Esophagus muscularis mucosa (tissue), 4 donors: ENCODE results near the gene ARHGDIB. TPM values are rescaled to one million over a fixed set of nuclear protein-coding genes. Genes with fewer than 3 reads are reported as not detected.

Experiments
- DNase-seq: peaks from one replicate; pipeline ENCODE4 v3.0.0-alpha.2; 2017; ENCODE audit errors: extremely low spot score
- H3K27ac ChIP-seq, 4 donors: fragments of 200-600 bp; sonication (generic); replicated peaks in 1 of 4; 1 replicate in 3 of 4; 2 replicates in 1 of 4; pipeline ENCODE4 v1.5.1; 2016 to 2019; ENCODE audit warnings: mild to moderate bottlenecking in 1 of 4
- H3K27me3 ChIP-seq, 4 donors: fragments of 200-600 bp; sonication (generic); one replicate each; pipeline versions ENCODE4 v1.5.1 to v1.6.0; 2016 to 2019
- H3K36me3 ChIP-seq, 4 donors: fragments of 200-600 bp; sonication (generic); one replicate each; pipeline ENCODE4 v1.5.1; 2016 to 2019
- H3K4me1 ChIP-seq, 4 donors: fragments of 200-600 bp; sonication (generic); one replicate each; pipeline ENCODE4 v1.5.1; 2016 to 2019
- H3K4me3 ChIP-seq, 4 donors: fragments of 200-600 bp; sonication (generic); 1 replicate in 2 of 4; 2 replicates in 2 of 4; pipeline ENCODE4 v1.5.1; 2016 to 2019; ENCODE audit warnings: mild to moderate bottlenecking in 4 of 4, moderate library complexity in 1 of 4
- H3K9me3 ChIP-seq, 4 donors: fragments of 200-600 bp; sonication (generic); 1 replicate in 3 of 4; 2 replicates in 1 of 4; pipeline ENCODE4 v1.5.1; 2016 to 2019
- EP300 ChIP-seq: sonication (generic); formaldehyde crosslinking; IDR thresholded peaks from one replicate; pipeline ENCODE4 v1.6.1; 2017; ENCODE audit warnings: antibody characterized with exemption
- POLR2A ChIP-seq: fragments of 450-650 bp; IDR thresholded peaks from one replicate; pipeline ENCODE4 v1.6.1; 2017; ENCODE audit warnings: antibody characterized with exemption, moderate library complexity, mild to moderate bottlenecking, low read depth
- POLR2AphosphoS5 ChIP-seq, 2 donors: sonication (generic); formaldehyde crosslinking; IDR thresholded peaks; one replicate each; pipeline ENCODE4 v1.6.1; 2017; ENCODE audit warnings: antibody characterized with exemption in 2 of 2
- WGBS: methylation state at CpG from one replicate; pipeline ENCODE4 v1.1.5; 2018; 5-methylcytosine and 5-hydroxymethylcytosine counted together
- intact Hi-C: fragments of 100-400 bp; cut with DNase I; formaldehyde crosslinking; loops from one replicate; pipeline ENCODE4 v1.15.1; 2023
- total RNA-seq, 4 donors: library from RNA; depleted of rRNA; stranded (reverse); fragments of >200 nt; gene quantifications; one replicate each; pipeline versions ENCODE4 v1.1.0 to v1.2.1, GENCODE V29; 2016
- TF ChIP-seq, protein P1 (sequence below), 3 experiments: fragments of 200-600 bp in 2 of 3; fragments of 450-650 bp in 1 of 3; sonication (generic) in 2 of 3; IDR thresholded peaks; one replicate each; pipeline ENCODE4 v1.5.1; 2017 to 2019; ENCODE audit warnings: antibody characterized with exemption in 3 of 3, mild to moderate bottlenecking in 2 of 3, moderate library complexity in 1 of 3

Gene ARHGDIB
- total RNA-seq, 4 donors from 2014 or later, result 43.6 to 123 (median 84.5) TPM

- DNase-seq, result no peak
- H3K9me3 ChIP-seq, result no peaks in the 10 kb centered on the region
- TF ChIP-seq EP300 (no peak), POLR2A (no peak), POLR2AphosphoS5 (IDR thresholded peaks at IDR 0.05) (no peak)
- TF ChIP-seq, protein P1, sequence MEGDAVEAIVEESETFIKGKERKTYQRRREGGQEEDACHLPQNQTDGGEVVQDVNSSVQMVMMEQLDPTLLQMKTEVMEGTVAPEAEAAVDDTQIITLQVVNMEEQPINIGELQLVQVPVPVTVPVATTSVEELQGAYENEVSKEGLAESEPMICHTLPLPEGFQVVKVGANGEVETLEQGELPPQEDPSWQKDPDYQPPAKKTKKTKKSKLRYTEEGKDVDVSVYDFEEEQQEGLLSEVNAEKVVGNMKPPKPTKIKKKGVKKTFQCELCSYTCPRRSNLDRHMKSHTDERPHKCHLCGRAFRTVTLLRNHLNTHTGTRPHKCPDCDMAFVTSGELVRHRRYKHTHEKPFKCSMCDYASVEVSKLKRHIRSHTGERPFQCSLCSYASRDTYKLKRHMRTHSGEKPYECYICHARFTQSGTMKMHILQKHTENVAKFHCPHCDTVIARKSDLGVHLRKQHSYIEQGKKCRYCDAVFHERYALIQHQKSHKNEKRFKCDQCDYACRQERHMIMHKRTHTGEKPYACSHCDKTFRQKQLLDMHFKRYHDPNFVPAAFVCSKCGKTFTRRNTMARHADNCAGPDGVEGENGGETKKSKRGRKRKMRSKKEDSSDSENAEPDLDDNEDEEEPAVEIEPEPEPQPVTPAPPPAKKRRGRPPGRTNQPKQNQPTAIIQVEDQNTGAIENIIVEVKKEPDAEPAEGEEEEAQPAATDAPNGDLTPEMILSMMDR (IDR thresholded peaks at IDR 0.05), result no peak
- 59% methylated on average over 4 of the region's 4 CpGs for WGBS
- no peaks in the 10 kb centered on the region for H3K27me3 ChIP-seq
- H3K4me3 ChIP-seq, result no peak overlapping the region
- intact Hi-C loops, result no loop called here
- no peaks in the 10 kb centered on the region for H3K36me3 ChIP-seq
- H3K4me1 ChIP-seq, result no peaks in the 10 kb centered on the region
- H3K27ac ChIP-seq, result no peak overlapping the region
Observed at GRCh38 chr12:14970473-14970872, 9.1 kb upstream of the ARHGDIB start.

DNA sequence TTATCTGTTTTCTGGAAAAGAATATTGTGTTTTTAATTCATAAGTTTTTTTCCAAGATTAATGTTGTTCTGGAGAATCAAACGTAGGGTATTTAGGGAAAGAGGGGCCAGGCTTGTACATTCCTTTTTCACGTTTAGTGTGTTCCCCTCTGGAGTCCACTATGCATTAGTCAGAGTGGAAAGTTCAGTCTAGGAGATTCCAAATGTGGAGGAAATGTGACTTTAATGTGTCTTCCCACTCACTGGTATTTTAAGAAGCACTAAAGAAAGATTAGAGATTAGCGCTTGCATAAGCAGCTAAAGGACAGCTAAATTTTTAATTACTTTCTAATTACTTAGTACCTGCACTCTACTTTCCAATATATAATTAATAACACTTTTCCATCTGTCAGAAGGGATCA, 7.1 kb upstream of the ARHGDIB start:
- Histone ChIP-seq H3K36me3 (no peaks in the 10 kb centered on the region), H3K27me3 (no peaks in the 10 kb centered on the region), H3K4me3 (no peak overlapping the region), H3K27ac (no peak overlapping the region), H3K9me3 (no peaks in the 10 kb centered on the region), H3K4me1 (no peaks in the 10 kb centered on the region)
- intact Hi-C loops, result no loop called here
- TF ChIP-seq POLR2A (no peak), EP300 (no peak), POLR2AphosphoS5 (IDR thresholded peaks at IDR 0.05) (no peak)
- TF ChIP-seq, protein P1 (IDR thresholded peaks at IDR 0.05), result no peak
- DNase-seq, result no peak
- WGBS, result 51% methylated on average over 3 of the region's 3 CpGs

GRCh38 chr12:14965221-14965620, 3.8 kb upstream of the ARHGDIB start:
- H3K4me1 ChIP-seq, result peaks cover 0 to 9% (median 6%) of the 10 kb centered on the region in 4 donors
- H3K36me3 ChIP-seq, result no peaks in the 10 kb centered on the region
- no peaks in the 10 kb centered on the region for H3K27me3 ChIP-seq
- H3K4me3 ChIP-seq, result no peak overlapping the region
- H3K27ac ChIP-seq, result no peak overlapping the region
- no peak for DNase-seq
- TF ChIP-seq POLR2AphosphoS5 (IDR thresholded peaks at IDR 0.05), result no peak
- no peak for TF ChIP-seq POLR2A
- TF ChIP-seq EP300, result no peak
- TF ChIP-seq, protein P1 (IDR thresholded peaks at IDR 0.05), result no peak
- H3K9me3 ChIP-seq, result no peaks in the 10 kb centered on the region
- 91% methylated on average over 2 of the region's 2 CpGs for WGBS
- intact Hi-C loops, result no loop called here

- 54% methylated on average over 2 of the region's 2 CpGs for WGBS
- no peak overlapping the region for H3K4me3 ChIP-seq
- H3K9me3 ChIP-seq, result no peaks in the 10 kb centered on the region
- TF ChIP-seq POLR2AphosphoS5 (IDR thresholded peaks at IDR 0.05) (no peak), POLR2A (no peak), EP300 (no peak)
- TF ChIP-seq, protein P1 (IDR thresholded peaks at IDR 0.05), result no peak
- H3K27ac ChIP-seq, result no peak overlapping the region
- H3K36me3 ChIP-seq, result no peaks in the 10 kb centered on the region
- H3K4me1 ChIP-seq, result peaks cover 0 to 13% (median 12%) of the 10 kb centered on the region in 4 donors
- intact Hi-C loops, result no loop called here
- H3K27me3 ChIP-seq, result no peaks in the 10 kb centered on the region
- no peak for DNase-seq
Observed at GRCh38 chr12:14964406-14964805, 3.0 kb upstream of the ARHGDIB start.

- TF ChIP-seq, protein P1 (IDR thresholded peaks at IDR 0.05), result no peak
- no peak for TF ChIP-seq POLR2A
- no peak for TF ChIP-seq EP300
- TF ChIP-seq POLR2AphosphoS5 (IDR thresholded peaks at IDR 0.05), result no peak
- intact Hi-C loops, result no loop called here
- DNase-seq, result no peak
- Histone ChIP-seq H3K9me3 (no peaks in the 10 kb centered on the region), H3K4me1 (peaks cover 6 to 21% (median 19%) of the 10 kb centered on the region in 4 donors), H3K27ac (no peak overlapping the region), H3K27me3 (no peaks in the 10 kb centered on the region), H3K4me3 (no peak overlapping the region), H3K36me3 (no peaks in the 10 kb centered on the region)
- 92% methylated on average over 7 of the region's 7 CpGs for WGBS
Observed at GRCh38 chr12:14963520-14963919, 2.1 kb upstream of the ARHGDIB start.
